HG03442 (cell line): Measurements from ENCODE around the gene FBXL13.
"Not testable (repeated sequence)": the region's sequence is repeated elsewhere in the genome, so short reads cannot be mapped to it uniquely, and the experiment has no call there.

ENCODE experiments used
- ATAC-seq: cut with Tn5 transposase; IDR thresholded peaks from one replicate; pipeline ENCODE4 v1.9.1; 2021; ENCODE audit warnings: mild to moderate bottlenecking, moderate library complexity; ENCODE audit not compliant: unreplicated experiment

FBXL13 gene

GRCh38 chr7:102830197-102830596 lies 244.4 kb downstream of the FBXL13 start:
- ATAC-seq: no peak

- ATAC-seq: no peak
Measured at GRCh38 chr7:102829075-102829474, 245.5 kb downstream of the FBXL13 start.

GRCh38 chr7:102828286-102828685 lies 246.3 kb downstream of the FBXL13 start:
- no peak for ATAC-seq

GRCh38 chr7:102823390-102824119 lies 251.0 kb downstream of the FBXL13 start:
- no peak for ATAC-seq

DNA sequence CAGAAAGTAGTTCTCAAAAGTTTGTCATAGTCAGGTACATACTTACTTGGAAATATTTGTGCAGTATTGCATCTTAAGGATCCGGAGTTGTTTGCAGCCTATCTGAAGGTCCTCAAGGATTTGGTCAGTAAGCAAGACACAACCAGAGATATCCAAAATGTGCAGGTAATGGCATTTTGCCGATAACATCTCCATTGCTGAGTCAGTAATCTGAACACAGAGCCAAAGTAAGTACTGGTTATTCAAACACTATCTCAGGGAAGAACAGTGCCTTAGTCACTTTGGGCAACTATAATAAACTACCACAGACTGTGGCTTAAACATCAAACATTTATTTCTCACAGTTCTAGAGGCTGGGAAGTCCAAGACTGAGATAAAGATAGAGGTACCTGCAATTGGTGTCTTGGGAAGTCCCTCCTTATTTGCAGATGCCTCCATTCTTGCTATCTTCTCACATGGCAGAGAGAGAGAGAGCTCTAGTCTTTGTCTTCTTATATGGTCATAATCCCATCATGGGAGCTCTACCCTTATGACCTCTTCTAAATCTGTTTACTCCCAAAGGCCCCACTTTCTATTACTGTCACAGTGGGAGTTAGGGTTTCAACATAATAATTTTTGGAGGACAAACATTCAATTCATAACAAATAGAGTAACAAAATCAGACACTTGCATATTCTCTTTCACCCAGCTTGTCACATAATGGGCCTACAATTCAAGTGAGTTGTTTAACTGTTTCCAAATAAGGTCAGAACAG lies 252.4 kb downstream of the FBXL13 start:
- ATAC-seq: no peak

GRCh38 chr7:102819151-102819550 lies 255.4 kb downstream of the FBXL13 start:
- no peak for ATAC-seq

DNA sequence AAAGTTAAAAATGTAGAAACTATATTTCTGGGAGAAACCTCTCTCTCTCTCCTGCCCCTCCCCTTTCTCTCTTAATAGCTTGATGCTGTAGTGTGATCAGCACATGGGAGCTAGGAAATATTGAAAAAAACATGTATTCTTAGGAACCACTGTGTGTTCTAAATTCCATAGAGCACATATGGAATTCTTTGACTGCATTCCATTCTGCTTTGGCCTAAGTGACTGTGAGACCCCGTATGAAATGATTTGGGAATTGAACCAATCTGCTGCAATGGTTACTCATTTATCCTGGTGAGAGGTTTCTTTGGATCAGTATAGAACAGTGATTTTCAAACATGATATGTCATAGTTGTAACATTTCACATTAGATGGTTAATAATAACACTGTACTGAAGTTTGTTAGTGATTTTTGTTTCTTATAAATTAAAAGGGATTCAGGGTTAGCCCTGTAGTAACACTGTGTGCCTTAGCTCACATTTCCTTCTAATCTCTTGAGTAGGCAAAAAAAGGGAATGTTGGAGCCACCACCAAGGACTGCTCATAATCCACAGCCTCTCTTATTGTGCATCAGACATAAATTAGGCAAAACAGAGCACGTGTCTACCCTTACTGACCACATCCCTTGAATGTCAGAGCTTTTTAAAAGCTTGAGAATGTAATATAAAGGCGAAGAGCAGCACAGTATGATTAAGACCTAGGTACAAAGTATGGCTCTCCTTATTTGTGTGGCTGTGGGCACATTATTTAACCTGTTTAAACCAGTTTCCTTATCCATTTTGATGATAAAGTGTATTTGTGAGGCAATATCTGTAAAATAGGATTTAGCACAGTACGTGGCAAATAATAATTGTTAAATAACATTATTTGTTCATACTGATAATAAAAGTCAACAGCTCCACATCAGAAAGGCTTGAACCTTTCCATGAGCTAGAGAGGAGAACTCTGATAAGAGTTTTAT lies 256.7 kb downstream of the FBXL13 start:
- ATAC-seq: no peak

GRCh38 chr7:102814025-102814471 lies 260.5 kb downstream of the FBXL13 start:
- ATAC-seq: no peak

DNA sequence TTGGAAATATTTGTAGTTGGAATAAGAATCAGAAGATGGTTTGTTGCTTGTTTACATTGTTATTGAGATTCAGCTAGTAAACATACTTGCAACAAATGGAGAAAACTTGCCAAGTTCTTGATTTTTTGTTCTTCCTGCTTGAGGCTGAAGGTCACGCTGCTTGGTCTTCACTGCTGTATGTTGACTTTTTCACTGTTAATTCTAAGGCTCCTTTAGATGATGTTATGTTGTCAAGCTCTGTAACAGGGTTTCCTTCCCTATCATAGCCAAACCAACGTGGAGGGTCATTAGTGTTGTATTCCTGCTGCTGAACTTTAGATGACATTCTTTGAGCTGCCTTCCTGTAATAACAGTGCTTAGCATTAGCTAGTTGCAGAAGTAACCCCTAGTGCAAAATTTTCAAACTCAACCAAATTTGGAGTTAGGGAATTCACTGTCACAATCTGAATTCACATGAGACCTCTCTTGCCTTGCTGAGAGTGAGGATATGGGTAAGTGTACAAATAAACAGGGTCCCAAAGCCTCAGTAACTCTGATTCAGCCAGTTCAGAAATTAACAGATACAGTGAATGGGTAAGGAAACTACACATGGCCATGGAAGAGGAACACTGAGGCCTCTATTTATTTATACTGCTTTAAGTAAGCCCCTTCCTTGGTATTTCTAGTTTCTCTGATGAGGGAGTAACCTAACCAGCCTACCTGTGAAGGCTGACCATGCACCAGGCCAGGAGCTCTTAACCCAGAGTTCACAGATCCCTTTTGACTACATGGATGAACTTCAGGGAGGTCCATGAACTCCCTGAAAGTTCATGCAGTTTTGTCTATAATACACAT lies 261.2 kb downstream of the FBXL13 start:
- no peak for ATAC-seq

DNA sequence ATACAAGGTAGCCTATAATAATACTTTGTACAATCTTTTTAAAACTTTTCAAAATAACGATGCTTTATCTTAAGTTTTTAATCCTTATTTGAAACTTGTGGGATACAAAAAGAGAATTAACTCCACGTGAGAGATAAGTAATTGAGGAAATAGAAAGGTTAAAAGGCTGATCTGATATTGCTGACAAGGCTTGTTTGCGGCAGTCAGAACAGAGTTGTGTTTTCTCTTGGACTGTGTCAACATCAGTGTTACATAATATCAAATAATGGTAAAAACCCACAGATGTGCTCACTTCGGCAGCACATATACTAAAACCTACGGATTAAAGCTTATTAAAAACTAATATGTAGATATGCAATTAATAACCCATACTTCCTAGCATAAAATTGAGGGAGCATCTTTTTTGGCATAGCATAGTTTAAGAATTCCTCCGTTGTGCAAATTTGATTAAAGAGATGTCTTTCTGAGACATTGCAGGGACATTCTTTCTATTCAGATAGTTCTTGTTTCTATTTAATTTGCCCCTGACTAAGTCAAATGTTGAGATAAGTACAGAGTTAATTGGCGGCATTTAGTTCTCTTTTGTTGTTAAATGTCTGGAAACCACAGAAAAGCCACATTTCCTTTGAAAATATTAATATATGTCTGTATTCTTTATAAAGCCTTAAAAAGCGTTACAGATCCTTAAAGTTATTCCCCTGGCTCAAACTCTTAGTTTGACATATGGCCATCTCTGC lies 262.5 kb downstream of the FBXL13 start:
- no peak for ATAC-seq

GRCh38 chr7:102810916-102811315 lies 263.7 kb downstream of the FBXL13 start:
- ATAC-seq: no peak

DNA sequence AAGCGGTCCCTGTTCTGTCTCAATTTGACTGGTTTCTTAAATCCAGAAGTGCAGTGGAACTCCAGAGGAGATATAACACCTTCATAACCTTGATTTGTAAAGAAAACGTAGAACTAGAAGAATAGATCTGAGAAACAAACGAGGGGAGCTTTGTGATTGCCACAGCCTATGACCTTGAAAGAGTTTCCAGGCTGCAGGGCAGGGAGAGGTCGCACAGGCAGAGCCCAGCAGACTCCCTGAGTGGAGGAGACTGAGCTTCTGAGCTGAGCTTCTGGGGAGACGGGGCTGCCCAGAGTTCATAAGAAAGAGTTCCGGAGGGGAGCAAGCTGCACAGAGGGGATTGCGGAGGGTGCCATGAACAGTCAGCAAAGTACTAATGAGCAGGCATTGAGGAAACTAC lies 268.0 kb downstream of the FBXL13 start:
- ATAC-seq: no peak

DNA sequence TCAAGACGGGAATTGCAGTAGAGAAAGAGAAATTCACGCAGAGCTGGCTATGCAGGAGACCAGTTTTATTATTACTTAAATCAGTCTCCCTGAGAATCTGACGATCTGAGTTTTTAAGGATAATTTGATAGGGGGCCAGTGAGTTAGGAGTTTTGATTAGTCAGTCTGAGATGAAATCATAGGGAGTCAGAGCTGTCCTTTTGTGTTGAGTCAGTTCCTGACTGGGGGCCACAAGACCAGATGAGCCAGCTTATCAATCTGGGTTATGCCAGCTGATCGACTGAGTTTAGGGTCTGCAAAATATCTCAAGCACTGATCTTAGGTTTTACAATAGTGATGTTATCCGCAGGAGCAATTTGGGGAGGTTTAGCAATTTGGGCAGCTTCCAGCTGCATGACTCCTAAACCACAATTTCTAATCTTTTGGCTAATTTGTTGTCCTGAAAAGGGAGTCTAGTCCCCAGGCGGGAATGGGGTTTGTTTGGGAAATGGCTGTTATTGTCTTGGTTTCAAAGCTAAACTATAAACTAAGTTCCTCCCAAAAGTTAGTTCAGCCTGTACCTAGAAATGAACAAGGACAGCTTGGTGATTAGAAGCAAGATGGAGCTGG lies 278.5 kb downstream of the FBXL13 start:
- not testable (repeated sequence) for ATAC-seq

GRCh38 chr7:102794567-102794966 lies 280.0 kb downstream of the FBXL13 start:
- ATAC-seq: not testable (repeated sequence)

- ATAC-seq: not testable (repeated sequence)
Measured at GRCh38 chr7:102791831-102792230, 282.8 kb downstream of the FBXL13 start.

- not testable (repeated sequence) for ATAC-seq
Measured at GRCh38 chr7:102791367-102791766, 283.2 kb downstream of the FBXL13 start.

DNA sequence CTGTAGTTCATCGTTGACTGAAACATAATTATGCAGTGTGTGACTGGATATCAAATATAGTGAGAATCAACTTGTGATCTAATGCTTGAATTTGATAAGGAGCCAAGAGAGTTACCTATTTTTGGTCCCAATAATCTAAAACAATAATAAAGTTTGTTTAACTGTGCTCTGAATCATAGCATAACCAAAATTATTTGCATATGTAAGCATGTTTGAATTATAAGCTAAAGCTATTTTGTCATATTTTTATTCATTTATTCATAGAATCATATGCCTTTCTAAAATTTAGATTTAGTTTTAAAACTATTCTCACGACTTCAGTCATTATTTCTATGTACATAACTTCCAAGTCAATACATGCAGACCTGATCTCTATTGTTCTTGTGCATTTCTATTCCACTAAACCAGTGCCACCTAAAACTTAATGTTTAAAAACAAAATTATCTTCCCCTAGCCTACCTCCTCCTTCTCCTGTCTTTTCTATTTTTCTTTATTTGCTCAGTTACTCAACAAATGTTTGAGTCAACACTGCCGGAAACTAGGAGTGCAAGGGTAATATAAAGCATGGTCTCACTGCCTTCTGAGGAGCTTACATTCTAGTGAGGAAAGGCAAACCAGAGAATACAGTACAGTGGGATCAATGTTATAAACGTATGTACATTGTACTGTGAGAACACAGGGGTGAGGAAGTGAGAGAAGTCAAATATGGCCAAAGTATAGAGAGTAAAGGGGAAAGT lies 284.1 kb downstream of the FBXL13 start:
- not testable (repeated sequence) for ATAC-seq

- ATAC-seq: not testable (repeated sequence)
Measured at GRCh38 chr7:102788770-102789169, 285.8 kb downstream of the FBXL13 start.
